Measurements from ENCODE around the gene PPP3CA. TPM values are rescaled to one million over a fixed set of nuclear protein-coding genes. Genes with fewer than 3 reads are reported as not detected.

The PPP3CA gene
- total RNA-seq, 1 donor from 2014 or later = 36.5 TPM

GRCh38 chr4:101357751-101358150 is 10.4 kb upstream of the PPP3CA start:
- H3K4me3 Mint-ChIP-seq (ENCODE audit: unreplicated experiment) = no peak overlapping the region
- no peaks in the 10 kb centered on the region for H3K27me3 Mint-ChIP-seq (ENCODE audit: low read depth)
- no peak overlapping the region for H3K27ac Mint-ChIP-seq (ENCODE audit: unreplicated experiment)
- H3K36me3 Mint-ChIP-seq (ENCODE audit: low read depth) = no peaks in the 10 kb centered on the region
- TF ChIP-seq CTCF (IDR thresholded peaks at IDR 0.05) = no peak
- DNase-seq (ENCODE audit: low spot score) = no peak
- peaks cover 28% of the 10 kb centered on the region for H3K4me1 Mint-ChIP-seq (ENCODE audit: low read depth)
- H3K9me3 Mint-ChIP-seq (ENCODE audit: low read depth) = no peaks in the 10 kb centered on the region

- peaks cover 28% of the 10 kb centered on the region for H3K4me1 Mint-ChIP-seq (ENCODE audit: low read depth)
- no peaks in the 10 kb centered on the region for H3K36me3 Mint-ChIP-seq (ENCODE audit: low read depth)
- H3K4me3 Mint-ChIP-seq (ENCODE audit: unreplicated experiment) = no peak overlapping the region
- no peaks in the 10 kb centered on the region for H3K27me3 Mint-ChIP-seq (ENCODE audit: low read depth)
- DNase-seq (ENCODE audit: low spot score) = no peak
- TF ChIP-seq CTCF (IDR thresholded peaks at IDR 0.05) = no peak
- no peak overlapping the region for H3K27ac Mint-ChIP-seq (ENCODE audit: unreplicated experiment)
- no peaks in the 10 kb centered on the region for H3K9me3 Mint-ChIP-seq (ENCODE audit: low read depth)
Measured at GRCh38 chr4:101356928-101357327, 9.6 kb upstream of the PPP3CA start.

GRCh38 chr4:101355767-101356702 is 8.7 kb upstream of the PPP3CA start:
- H3K36me3 Mint-ChIP-seq (ENCODE audit: low read depth) = no peaks in the 10 kb centered on the region
- peaks cover 28% of the 10 kb centered on the region for H3K4me1 Mint-ChIP-seq (ENCODE audit: low read depth)
- no peak overlapping the region for H3K4me3 Mint-ChIP-seq (ENCODE audit: unreplicated experiment)
- H3K27me3 Mint-ChIP-seq (ENCODE audit: low read depth) = no peaks in the 10 kb centered on the region
- H3K9me3 Mint-ChIP-seq (ENCODE audit: low read depth) = no peaks in the 10 kb centered on the region
- peak overlapping the region; percentile 67 for H3K27ac Mint-ChIP-seq (ENCODE audit: unreplicated experiment)
- DNase-seq (ENCODE audit: low spot score) = no peak
- no peak for TF ChIP-seq CTCF (IDR thresholded peaks at IDR 0.05)

- peaks cover 25% of the 10 kb centered on the region for H3K4me1 Mint-ChIP-seq (ENCODE audit: low read depth)
- no peaks in the 10 kb centered on the region for H3K27me3 Mint-ChIP-seq (ENCODE audit: low read depth)
- DNase-seq (ENCODE audit: low spot score) = no peak
- no peak overlapping the region for H3K27ac Mint-ChIP-seq (ENCODE audit: unreplicated experiment)
- H3K36me3 Mint-ChIP-seq (ENCODE audit: low read depth) = no peaks in the 10 kb centered on the region
- H3K4me3 Mint-ChIP-seq (ENCODE audit: unreplicated experiment) = no peak overlapping the region
- no peak for TF ChIP-seq CTCF (IDR thresholded peaks at IDR 0.05)
- no peaks in the 10 kb centered on the region for H3K9me3 Mint-ChIP-seq (ENCODE audit: low read depth)
Measured at GRCh38 chr4:101355246-101355645, 7.9 kb upstream of the PPP3CA start.

GRCh38 chr4:101349801-101350064 is 2.4 kb upstream of the PPP3CA start:
- H3K27ac Mint-ChIP-seq (ENCODE audit: unreplicated experiment) = no peak overlapping the region
- H3K4me3 Mint-ChIP-seq (ENCODE audit: unreplicated experiment) = no peak overlapping the region
- no peaks in the 10 kb centered on the region for H3K9me3 Mint-ChIP-seq (ENCODE audit: low read depth)
- no peak for TF ChIP-seq CTCF (IDR thresholded peaks at IDR 0.05)
- no peaks in the 10 kb centered on the region for H3K36me3 Mint-ChIP-seq (ENCODE audit: low read depth)
- H3K27me3 Mint-ChIP-seq (ENCODE audit: low read depth) = no peaks in the 10 kb centered on the region
- peaks cover 25% of the 10 kb centered on the region for H3K4me1 Mint-ChIP-seq (ENCODE audit: low read depth)
- no peak for DNase-seq (ENCODE audit: low spot score)

Measured in chondrocyte (in vitro differentiated cells).